K562 (cell line): ENCODE results near the gene MLH3. TPM values are rescaled to one million over a fixed set of nuclear protein-coding genes. Genes with fewer than 3 reads are reported as not detected.
A peak's percentile ranks its signal among the peaks of the same experiment; 100 is the strongest.

Experiments
- DMBX1 ChIP-seq: fragments of 250-450 bp; sonication (Bioruptor Pico); IDR thresholded peaks from 2 replicates; pipeline ENCODE4 v1.8.0; 2022; ENCODE audit warnings: inconsistent platforms, mild to moderate bottlenecking, moderate library complexity, borderline replicate concordance
- DPF2 ChIP-seq: fragments of 450-650 bp; IDR thresholded peaks from 2 replicates; pipeline ENCODE4 v1.6.1; 2016
- LARP7 ChIP-seq: fragments of 450-650 bp; IDR thresholded peaks from 2 replicates; pipeline ENCODE4 v1.6.1; 2016
- MAZ ChIP-seq, 2 experiments: fragments of 450-650 bp in 1 of 2; sonication (generic) in 1 of 2; formaldehyde crosslinking; IDR thresholded peaks in 1 of 2; conservative IDR thresholded peaks in 1 of 2; 2 replicates each; pipeline versions ENCODE4 v1.4.0 to v1.5.0; 2020; ENCODE audit warnings: mild to moderate bottlenecking in 1 of 2, missing genetic modification reagents in 1 of 2
- MGA ChIP-seq: fragments of 450-650 bp; IDR thresholded peaks from 2 replicates; pipeline ENCODE4 v1.6.1; 2016; ENCODE audit warnings: mild to moderate bottlenecking, moderate library complexity
- POLR2G ChIP-seq: fragments of 200-400 bp; formaldehyde crosslinking; IDR thresholded peaks from 2 replicates; pipeline ENCODE4 v1.6.1; 2017; ENCODE audit warnings: low read depth, mild to moderate bottlenecking, antibody characterized with exemption, low read length, moderate library complexity
- SIX5 ChIP-seq, 2 experiments: IDR thresholded peaks; 2 replicates each; pipeline ENCODE4 v1.6.1; 2011; ENCODE audit warnings: low read length in 2 of 2, borderline replicate concordance in 1 of 2, low read depth in 1 of 2, mild to moderate bottlenecking in 1 of 2, moderate library complexity in 1 of 2; ENCODE audit not compliant: insufficient read depth in 1 of 2
- THRB ChIP-seq: fragments of 450-650 bp; formaldehyde crosslinking; conservative IDR thresholded peaks from 2 replicates; pipeline ENCODE4 v1.4.0; 2022; ENCODE audit warnings: mild to moderate bottlenecking, missing genetic modification characterization
- VEZF1 ChIP-seq: fragments of 200-800 bp; sonication (Bioruptor generic); IDR thresholded peaks from 2 replicates; pipeline ENCODE4 v1.6.1; 2017; ENCODE audit warnings: missing genetic modification characterization, missing compliant biosample characterization
- polyA plus RNA-seq, 8 experiments: library from polyadenylated mRNA; depleted of rRNA in 4 of 8; stranded (reverse) in 5 of 8; unstranded in 3 of 8; fragments of >200 nt; fragmentation: Nextera tagmentation in 2 of 8; fragmentation: Illumina TruSeq in 1 of 8; extraction: Ambion mirVana in 2 of 8; extraction: Trizol in 1 of 8; gene quantifications; 2 replicates each; pipeline versions ENCODE4 v1.2.1 to v1.2.3, GENCODE V29; 2011 to 2014; ENCODE audit warnings: inconsistent platforms in 1 of 8, missing spikeins in 1 of 8
- total RNA-seq, 7 experiments: library from RNA; depleted of rRNA in 6 of 7; stranded (reverse); fragments of >200 nt in 6 of 7; fragmentation: Illumina TruSeq in 2 of 7; extraction: Trizol in 2 of 7; gene quantifications; 2 replicates each; pipeline versions ENCODE4 v1.2.1 to v1.2.3, GENCODE V29; 2011 to 2021; ENCODE audit warnings: low replicate concordance in 1 of 7

The MLH3 gene
- total and polyA plus RNA-seq, 9 of the 15 experiments (the other 6 are each of a cell fraction or from before 2014, with no cell fraction given) = 5.9 to 15.3 (median 10.7) TPM

- TF ChIP-seq MGA (peak; percentile 96), THRB (no peak), MAZ (CRISPR knock-in tag; conservative IDR thresholded peaks at IDR 0.05 in 1 of 2, IDR thresholded peaks at IDR 0.05 in 1 of 2) (0 out of 4 replicates have a peak, but pooled peaks have one; percentile 34 to 64), SIX5 (IDR thresholded peaks at IDR 0.05; ENCODE audit: borderline replicate concordance in 1 of 2, insufficient read depth in 1 of 2, low read depth in 1 of 2, low read length in 2 of 2) (no peak), DPF2 (no peak), LARP7 (no peak), DMBX1 (CRISPR knock-in tag) (0 out of 2 replicates have a peak, but pooled peaks have one; percentile 22), VEZF1 (CRISPR knock-in tag) (peak; percentile 34; the same call in 1 of the 2 replicates), POLR2G (peak; percentile 84)
These were observed at the start of gene MLH3 (continued) for GRCh38 chr14:75050852-75051555.
